ENCODE results near the gene YOD1. TPM values are rescaled to one million over a fixed set of nuclear protein-coding genes. Genes with fewer than 3 reads are reported as not detected.
A peak's percentile ranks its signal among the peaks of the same experiment; 100 is the strongest.

Gene YOD1
- total and polyA plus RNA-seq, 2 of the 13 experiments (the other 11 are each of a cell fraction or from before 2014, with no cell fraction given) = 3.4 to 9.1 TPM

DNA sequence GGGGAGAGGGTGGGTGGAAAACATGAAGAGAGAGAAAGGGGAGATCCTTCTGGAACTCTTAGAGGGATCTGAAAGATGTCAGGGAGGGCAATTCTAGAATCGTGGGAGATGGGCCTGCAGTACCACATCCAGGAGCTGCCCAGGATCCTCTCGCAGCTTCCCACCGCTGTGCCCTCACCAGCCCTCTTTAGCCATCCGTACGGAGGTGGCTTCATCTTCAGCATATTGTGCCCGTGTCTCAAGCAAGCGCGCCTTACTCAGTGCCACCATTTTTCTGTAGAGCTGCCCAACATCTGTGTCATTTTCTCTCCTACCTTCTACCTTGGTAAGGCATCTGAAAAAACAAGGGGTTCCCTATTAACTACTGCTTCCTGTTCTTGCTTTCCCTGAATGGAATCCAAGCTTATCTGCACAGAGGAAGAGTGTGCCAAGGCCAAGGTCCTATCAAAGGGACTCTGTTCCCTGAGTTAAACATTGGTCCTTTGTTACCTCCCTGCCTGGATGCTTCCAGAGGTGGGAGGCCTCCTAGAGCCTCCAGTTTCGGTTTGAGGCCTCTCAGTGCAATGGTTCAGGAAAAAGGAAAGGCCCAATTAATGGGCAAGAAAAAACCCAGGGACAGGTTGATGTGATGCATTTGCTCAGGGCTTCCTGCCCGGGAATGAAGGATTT, 41.7 kb downstream of the YOD1 start (continued):
- TF ChIP-seq, protein P1, sequence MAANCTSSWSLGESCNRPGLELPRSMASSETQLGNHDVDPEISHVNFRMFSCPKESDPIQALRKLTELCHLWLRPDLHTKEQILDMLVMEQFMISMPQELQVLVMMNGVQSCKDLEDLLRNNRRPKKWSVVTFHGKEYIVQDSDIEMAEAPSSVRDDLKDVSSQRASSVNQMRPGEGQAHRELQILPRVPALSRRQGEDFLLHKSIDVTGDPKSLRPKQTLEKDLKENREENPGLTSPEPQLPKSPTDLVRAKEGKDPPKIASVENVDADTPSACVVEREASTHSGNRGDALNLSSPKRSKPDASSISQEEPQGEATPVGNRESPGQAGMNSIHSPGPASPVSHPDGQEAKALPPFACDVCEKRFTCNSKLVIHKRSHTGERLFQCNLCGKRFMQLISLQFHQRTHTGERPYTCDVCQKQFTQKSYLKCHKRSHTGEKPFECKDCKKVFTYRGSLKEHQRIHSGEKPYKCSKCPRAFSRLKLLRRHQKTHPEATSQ (CRISPR knock-in tag; IDR thresholded peaks at IDR 0.05; ENCODE audit: borderline replicate concordance) = no peak
- TF ChIP-seq GATAD2A (CRISPR knock-in tag; IDR thresholded peaks at IDR 0.05) = peak; percentile 86
- TF ChIP-seq, protein P2, sequence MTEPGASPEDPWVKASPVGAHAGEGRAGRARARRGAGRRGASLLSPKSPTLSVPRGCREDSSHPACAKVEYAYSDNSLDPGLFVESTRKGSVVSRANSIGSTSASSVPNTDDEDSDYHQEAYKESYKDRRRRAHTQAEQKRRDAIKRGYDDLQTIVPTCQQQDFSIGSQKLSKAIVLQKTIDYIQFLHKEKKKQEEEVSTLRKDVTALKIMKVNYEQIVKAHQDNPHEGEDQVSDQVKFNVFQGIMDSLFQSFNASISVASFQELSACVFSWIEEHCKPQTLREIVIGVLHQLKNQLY (CRISPR knock-in tag; IDR thresholded peaks at IDR 0.05) = no peak
- TF ChIP-seq ATRX (CRISPR knock-in tag; IDR thresholded peaks at IDR 0.05; ENCODE audit: borderline replicate concordance) = no peak
- no peak for TF ChIP-seq MYC (CRISPR knock-in tag; IDR thresholded peaks at IDR 0.05; ENCODE audit: borderline replicate concordance)
- TF ChIP-seq, protein P3, sequence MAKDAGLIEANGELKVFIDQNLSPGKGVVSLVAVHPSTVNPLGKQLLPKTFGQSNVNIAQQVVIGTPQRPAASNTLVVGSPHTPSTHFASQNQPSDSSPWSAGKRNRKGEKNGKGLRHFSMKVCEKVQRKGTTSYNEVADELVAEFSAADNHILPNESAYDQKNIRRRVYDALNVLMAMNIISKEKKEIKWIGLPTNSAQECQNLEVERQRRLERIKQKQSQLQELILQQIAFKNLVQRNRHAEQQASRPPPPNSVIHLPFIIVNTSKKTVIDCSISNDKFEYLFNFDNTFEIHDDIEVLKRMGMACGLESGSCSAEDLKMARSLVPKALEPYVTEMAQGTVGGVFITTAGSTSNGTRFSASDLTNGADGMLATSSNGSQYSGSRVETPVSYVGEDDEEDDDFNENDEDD (CRISPR knock-in tag; IDR thresholded peaks at IDR 0.05; ENCODE audit: borderline replicate concordance) = no peak
- TF ChIP-seq SKIL (CRISPR knock-in tag; IDR thresholded peaks at IDR 0.05; ENCODE audit: borderline replicate concordance) = no peak
- TF ChIP-seq GTF2F1 (IDR thresholded peaks at IDR 0.05; ENCODE audit: low read length) = no peak
- no peak for TF ChIP-seq USF2 (IDR thresholded peaks at IDR 0.05; ENCODE audit: low read depth, low read length)
- TF ChIP-seq USF2 (CRISPR knock-in tag; IDR thresholded peaks at IDR 0.05; ENCODE audit: borderline replicate concordance) = no peak
- TF ChIP-seq AKAP8 (CRISPR knock-in tag; IDR thresholded peaks at IDR 0.05) = no peak
- TF ChIP-seq ZNF569 (CRISPR knock-in tag; IDR thresholded peaks at IDR 0.05; ENCODE audit: borderline replicate concordance) = no peak
- no peak for TF ChIP-seq ZNF232 (CRISPR knock-in tag; IDR thresholded peaks at IDR 0.05; ENCODE audit: borderline replicate concordance)
- TF ChIP-seq ZNF441 (CRISPR knock-in tag; IDR thresholded peaks at IDR 0.05; ENCODE audit: borderline replicate concordance) = no peak
- peak; percentile 81 for TF ChIP-seq ZBTB38 (CRISPR knock-in tag; IDR thresholded peaks at IDR 0.05)
- TF ChIP-seq, protein P4, sequence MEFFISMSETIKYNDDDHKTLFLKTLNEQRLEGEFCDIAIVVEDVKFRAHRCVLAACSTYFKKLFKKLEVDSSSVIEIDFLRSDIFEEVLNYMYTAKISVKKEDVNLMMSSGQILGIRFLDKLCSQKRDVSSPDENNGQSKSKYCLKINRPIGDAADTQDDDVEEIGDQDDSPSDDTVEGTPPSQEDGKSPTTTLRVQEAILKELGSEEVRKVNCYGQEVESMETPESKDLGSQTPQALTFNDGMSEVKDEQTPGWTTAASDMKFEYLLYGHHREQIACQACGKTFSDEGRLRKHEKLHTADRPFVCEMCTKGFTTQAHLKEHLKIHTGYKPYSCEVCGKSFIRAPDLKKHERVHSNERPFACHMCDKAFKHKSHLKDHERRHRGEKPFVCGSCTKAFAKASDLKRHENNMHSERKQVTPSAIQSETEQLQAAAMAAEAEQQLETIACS (CRISPR knock-in tag; IDR thresholded peaks at IDR 0.05) = no peak
- TF ChIP-seq ZNF460 (CRISPR knock-in tag; IDR thresholded peaks at IDR 0.05; ENCODE audit: borderline replicate concordance) = no peak
- TF ChIP-seq CBX1 (IDR thresholded peaks at IDR 0.05; ENCODE audit: low read depth) = no peak
- no peak for TF ChIP-seq SPEN (CRISPR knock-in tag; IDR thresholded peaks at IDR 0.05; ENCODE audit: low read depth)
- no peak for TF ChIP-seq RAD21 (CRISPR knock-in tag; IDR thresholded peaks at IDR 0.05)
- TF ChIP-seq PLRG1 (conservative IDR thresholded peaks at IDR 0.05) = no peak
